Thoracic aorta (tissue), 2 donors: ENCODE results near the gene KRTAP5-3. TPM values are rescaled to one million over a fixed set of nuclear protein-coding genes. Genes with fewer than 3 reads are reported as not detected.

Experiments used
- ATAC-seq: fragments of 150-250 bp; one replicate; pipeline ENCODE4 v1.8.0; 2017; ENCODE audit warnings: low read depth; ENCODE audit not compliant: insufficient number of reproducible peaks, low FRiP score
- DNase-seq: peaks from one replicate; pipeline ENCODE4 v3.0.0-alpha.2; 2020; ENCODE audit warnings: low spot score
- H3K27ac ChIP-seq, 2 donors: fragments of 200-600 bp; sonication (generic); 1 replicate in 1 of 2; 2 replicates in 1 of 2; pipeline ENCODE4 v1.5.1; 2016; ENCODE audit warnings: mild to moderate bottlenecking in 2 of 2, moderate library complexity in 2 of 2
- H3K27me3 ChIP-seq: fragments of 200-600 bp; sonication (generic); replicated peaks from 2 replicates; pipeline ENCODE4 v1.6.0; 2016; ENCODE audit warnings: mild to moderate bottlenecking; ENCODE audit not compliant: insufficient read depth
- H3K36me3 ChIP-seq: fragments of 200-600 bp; sonication (generic); one replicate; pipeline ENCODE4 v1.5.1; 2016
- H3K4me1 ChIP-seq, 2 donors: fragments of 200-600 bp; sonication (generic); 1 replicate in 1 of 2; 2 replicates in 1 of 2; pipeline versions ENCODE4 v1.5.1 to v1.6.0; 2016; ENCODE audit warnings: low read depth in 2 of 2, mild to moderate bottlenecking in 1 of 2; ENCODE audit not compliant: control insufficient read depth in 1 of 2
- H3K4me3 ChIP-seq: fragments of 200-600 bp; sonication (generic); 2 replicates; pipeline ENCODE4 v1.5.1; 2016; ENCODE audit warnings: mild to moderate bottlenecking
- H3K9me3 ChIP-seq: fragments of 200-600 bp; sonication (generic); 2 replicates; pipeline ENCODE4 v1.5.1; 2016
- CTCF ChIP-seq: fragments of 200-600 bp; sonication (generic); IDR thresholded peaks from one replicate; pipeline ENCODE4 v1.5.1; 2019; ENCODE audit warnings: antibody characterized with exemption
- total RNA-seq, 2 donors: library from RNA; depleted of rRNA; stranded (reverse); fragments of >200 nt; gene quantifications; one replicate each; pipeline versions ENCODE4 v1.1.0 to v1.2.3, GENCODE V29; 2016

The KRTAP5-3 gene
- total RNA-seq, 2 donors from 2014 or later: not detected

GRCh38 chr11:1653541-1654387, 45.5 kb upstream of the KRTAP5-3 start:
- H3K27me3 ChIP-seq: no peaks in the 10 kb centered on the region
- H3K4me1 ChIP-seq: no peaks in the 10 kb centered on the region
- no peak overlapping the region for H3K4me3 ChIP-seq
- TF ChIP-seq CTCF: no peak
- H3K36me3 ChIP-seq: no peaks in the 10 kb centered on the region
- no peaks in the 10 kb centered on the region for H3K9me3 ChIP-seq
- no peak overlapping the region for H3K27ac ChIP-seq
- ATAC-seq (no peak), DNase-seq (no peak)

- H3K4me3 ChIP-seq: no peak overlapping the region
- DNase-seq (peak; percentile 21), ATAC-seq (peak; percentile 57)
- H3K36me3 ChIP-seq: no peaks in the 10 kb centered on the region
- H3K27me3 ChIP-seq: no peaks in the 10 kb centered on the region
- no peaks in the 10 kb centered on the region for H3K9me3 ChIP-seq
- no peaks in the 10 kb centered on the region for H3K4me1 ChIP-seq
- H3K27ac ChIP-seq: no peak overlapping the region
- peak; percentile 98 for TF ChIP-seq CTCF
These were observed 44.7 kb upstream of the KRTAP5-3 start for GRCh38 chr11:1652771-1653540.

GRCh38 chr11:1652442-1652770, 44.1 kb upstream of the KRTAP5-3 start:
- no peaks in the 10 kb centered on the region for H3K4me1 ChIP-seq
- no peaks in the 10 kb centered on the region for H3K9me3 ChIP-seq
- no peak for ATAC-seq
- H3K27me3 ChIP-seq: no peaks in the 10 kb centered on the region
- no peak overlapping the region for H3K27ac ChIP-seq
- TF ChIP-seq CTCF: no peak
- DNase-seq: no peak
- no peak overlapping the region for H3K4me3 ChIP-seq
- H3K36me3 ChIP-seq: no peaks in the 10 kb centered on the region

GRCh38 chr11:1652026-1652425, 43.8 kb upstream of the KRTAP5-3 start:
- Histone ChIP-seq H3K36me3 (no peaks in the 10 kb centered on the region), H3K4me3 (no peak overlapping the region), H3K9me3 (no peaks in the 10 kb centered on the region), H3K27me3 (no peaks in the 10 kb centered on the region), H3K27ac (no peak overlapping the region), H3K4me1 (no peaks in the 10 kb centered on the region)
- TF ChIP-seq CTCF: no peak
- DNase-seq (no peak), ATAC-seq (no peak)

- Histone ChIP-seq H3K4me3 (no peak overlapping the region), H3K27ac (no peak overlapping the region), H3K36me3 (no peaks in the 10 kb centered on the region), H3K27me3 (no peaks in the 10 kb centered on the region), H3K9me3 (no peaks in the 10 kb centered on the region), H3K4me1 (no peaks in the 10 kb centered on the region)
- DNase-seq: no peak
- ATAC-seq: no peak
- no peak for TF ChIP-seq CTCF
These were observed 43.2 kb upstream of the KRTAP5-3 start for GRCh38 chr11:1651411-1651980.
